WTC11 (cell line): ENCODE measurements around the gene MYOZ2. TPM values are rescaled to one million over a fixed set of nuclear protein-coding genes. Genes with fewer than 3 reads are reported as not detected.

Experiments used
- ATAC-seq: fragments of 200-7000 bp; cut with Tn5 transposase; 2 replicates; pipeline ENCODE4 v1.10.0; 2021; ENCODE audit warnings: mild to moderate bottlenecking, moderate library complexity
- CTCF ChIA-PET: fragments of 300-600 bp; sonication (Branson Sonifier 250); formaldehyde crosslinking; loops from one replicate; lab custom pipeline; 2021; ENCODE audit warnings: antibody characterized with exemption; lab: Charles Lee
- POLR2A ChIA-PET: fragments of 350-600 bp; sonication (Branson Sonifier 250); formaldehyde crosslinking; loops from one replicate; lab custom pipeline; 2021; ENCODE audit warnings: antibody characterized with exemption; lab: Charles Lee
- DNase-seq: peaks from one replicate; pipeline ENCODE4 v3.0.0; 2021; ENCODE audit warnings: low spot score
- H3K27ac Mint-ChIP-seq: 2 replicates; pipeline ENCODE4 v1.8.0; 2021; ENCODE audit warnings: mixed read lengths
- H3K27me3 Mint-ChIP-seq: 2 replicates; pipeline ENCODE4 v1.8.0; 2021; ENCODE audit warnings: low read depth, mild to moderate bottlenecking, moderate library complexity, mixed read lengths
- H3K36me3 Mint-ChIP-seq: 2 replicates; pipeline ENCODE4 v1.8.0; 2021; ENCODE audit warnings: mixed read lengths
- H3K4me1 Mint-ChIP-seq: 2 replicates; pipeline ENCODE4 v1.8.0; 2022; ENCODE audit warnings: mixed read lengths
- H3K4me3 Mint-ChIP-seq: 2 replicates; pipeline ENCODE4 v1.8.0; 2021; ENCODE audit warnings: mild to moderate bottlenecking, moderate library complexity, mixed read lengths
- H3K9me3 Mint-ChIP-seq: 2 replicates; pipeline ENCODE4 v1.8.0; 2021; ENCODE audit warnings: mixed read lengths
- ARID4B ChIP-seq: sonication (generic); formaldehyde crosslinking; IDR thresholded peaks from 2 replicates; pipeline ENCODE4 v1.8.0; 2023; ENCODE audit warnings: missing genetic modification reagents, mild to moderate bottlenecking, borderline replicate concordance
- ATF2 ChIP-seq: sonication (generic); formaldehyde crosslinking; IDR thresholded peaks from 2 replicates; pipeline ENCODE4 v1.8.1; 2022; ENCODE audit warnings: low read depth, missing genetic modification reagents, borderline replicate concordance
- ATF6 ChIP-seq: sonication (generic); formaldehyde crosslinking; IDR thresholded peaks from 2 replicates; pipeline ENCODE4 v1.8.1; 2023; ENCODE audit warnings: mild to moderate bottlenecking, missing genetic modification reagents
- ELF4 ChIP-seq: sonication (generic); formaldehyde crosslinking; IDR thresholded peaks from 2 replicates; pipeline ENCODE4 v1.8.1; 2022; ENCODE audit warnings: low read depth, mild to moderate bottlenecking, moderate library complexity, missing genetic modification reagents
- GTF2I ChIP-seq: fragments of 250-450 bp; sonication (Bioruptor Pico); conservative IDR thresholded peaks from 2 replicates; pipeline ENCODE4 v1.4.0; 2021; ENCODE audit warnings: mild to moderate bottlenecking
- IRF2 ChIP-seq: sonication (generic); formaldehyde crosslinking; IDR thresholded peaks from 2 replicates; pipeline ENCODE4 v1.8.0; 2022; ENCODE audit warnings: low read depth, missing genetic modification reagents, borderline replicate concordance
- KAT7 ChIP-seq: sonication (generic); formaldehyde crosslinking; IDR thresholded peaks from 2 replicates; pipeline ENCODE4 v1.8.1; 2023; ENCODE audit warnings: missing genetic modification reagents, mild to moderate bottlenecking, borderline replicate concordance
- NFYB ChIP-seq: sonication (generic); formaldehyde crosslinking; conservative IDR thresholded peaks from 2 replicates; pipeline ENCODE4 v1.8.0; 2022; ENCODE audit warnings: low read depth, missing genetic modification reagents
- PRRX2 ChIP-seq: fragments of 250-450 bp; sonication (Bioruptor Pico); IDR thresholded peaks from 2 replicates; pipeline ENCODE4 v1.8.0; 2021; ENCODE audit warnings: mild to moderate bottlenecking
- RORB ChIP-seq: fragments of 250-450 bp; sonication (Bioruptor Pico); IDR thresholded peaks from 2 replicates; pipeline ENCODE4 v1.9.0; 2021; ENCODE audit warnings: mild to moderate bottlenecking
- SMAD3 ChIP-seq: sonication (generic); formaldehyde crosslinking; IDR thresholded peaks from 2 replicates; pipeline ENCODE4 v1.8.0; 2022; ENCODE audit warnings: missing genetic modification reagents, mild to moderate bottlenecking, borderline replicate concordance
- TEAD1 ChIP-seq: sonication (generic); formaldehyde crosslinking; IDR thresholded peaks from 2 replicates; pipeline ENCODE4 v1.8.0; 2022; ENCODE audit warnings: mild to moderate bottlenecking, missing genetic modification reagents
- TEAD4 ChIP-seq: sonication (generic); formaldehyde crosslinking; IDR thresholded peaks from 2 replicates; pipeline ENCODE4 v1.8.0; 2022; ENCODE audit warnings: mild to moderate bottlenecking, missing genetic modification reagents
- TP53 ChIP-seq: sonication (generic); formaldehyde crosslinking; IDR thresholded peaks from 2 replicates; pipeline ENCODE4 v1.8.1; 2023; ENCODE audit warnings: mild to moderate bottlenecking, missing genetic modification reagents
- USF2 ChIP-seq: sonication (generic); formaldehyde crosslinking; IDR thresholded peaks from 2 replicates; pipeline ENCODE4 v1.8.1; 2023; ENCODE audit warnings: mild to moderate bottlenecking, missing genetic modification reagents, moderate library complexity
- ZNF232 ChIP-seq: sonication (generic); formaldehyde crosslinking; IDR thresholded peaks from 2 replicates; pipeline ENCODE4 v1.8.0; 2022; ENCODE audit warnings: mild to moderate bottlenecking, missing genetic modification reagents
- ZNF416 ChIP-seq: fragments of 250-450 bp; sonication (Bioruptor Pico); IDR thresholded peaks from 2 replicates; pipeline ENCODE4 v1.9.0; 2021; ENCODE audit warnings: mild to moderate bottlenecking, inconsistent platforms
- ZSCAN18 ChIP-seq: fragments of 250-450 bp; sonication (Bioruptor Pico); IDR thresholded peaks from 2 replicates; pipeline ENCODE4 v2.1.2; 2022; ENCODE audit warnings: mild to moderate bottlenecking, moderate library complexity
- total RNA-seq: library from RNA; stranded (reverse); gene quantifications from 3 replicates; pipeline ENCODE4 v1.2.3, GENCODE V29; 2021

MYOZ2 gene
- total RNA-seq, 1 experiment from 2014 or later, result not detected

GRCh38 chr4:119132306-119132705 lies 3.3 kb upstream of the MYOZ2 start:
- no peak for DNase-seq
- no peak overlapping the region for H3K4me3 Mint-ChIP-seq
- no peak for TF ChIP-seq TEAD4
- TF ChIP-seq NFYB (CRISPR knock-in tag), result no peak
- TF ChIP-seq TEAD1, result no peak
- no peak for TF ChIP-seq GTF2I (CRISPR knock-in tag)
- no peak for TF ChIP-seq RORB (CRISPR knock-in tag)
- no peak for TF ChIP-seq ARID4B (CRISPR knock-in tag)
- no peak for TF ChIP-seq USF2 (CRISPR knock-in tag)
- no peak for TF ChIP-seq PRRX2 (CRISPR knock-in tag)
- TF ChIP-seq ZNF232 (CRISPR knock-in tag), result no peak
- TF ChIP-seq IRF2, result no peak
- TF ChIP-seq ATF2, result no peak
- TF ChIP-seq ZSCAN18 (CRISPR knock-in tag), result no peak
- no peak for TF ChIP-seq TP53
- TF ChIP-seq ELF4 (CRISPR knock-in tag), result no peak
- no peak for TF ChIP-seq KAT7 (CRISPR knock-in tag)
- TF ChIP-seq SMAD3 (CRISPR knock-in tag), result no peak
- TF ChIP-seq ATF6 (CRISPR knock-in tag), result no peak
- TF ChIP-seq ZNF416 (CRISPR knock-in tag), result no peak
- TF ChIP-seq, all 79 proteins: peak for 0
- Mint-ChIP-seq H3K27me3 (no peaks in the 10 kb centered on the region), H3K4me1 (peaks cover 9% of the 10 kb centered on the region), H3K27ac (no peak overlapping the region), H3K36me3 (no peaks in the 10 kb centered on the region), H3K9me3 (no peaks in the 10 kb centered on the region)
- ChIA-PET CTCF (no interaction called here), POLR2A (no interaction called here)
- no peak for ATAC-seq
